ENCODE measurements around the gene SLC1A5.

- TF ChIP-seq RAD21 (conservative IDR thresholded peaks at IDR 0.05): no peak
- TF ChIP-seq POLR2AphosphoS5 (IDR thresholded peaks at IDR 0.05): no peak
- TF ChIP-seq, protein P1, sequence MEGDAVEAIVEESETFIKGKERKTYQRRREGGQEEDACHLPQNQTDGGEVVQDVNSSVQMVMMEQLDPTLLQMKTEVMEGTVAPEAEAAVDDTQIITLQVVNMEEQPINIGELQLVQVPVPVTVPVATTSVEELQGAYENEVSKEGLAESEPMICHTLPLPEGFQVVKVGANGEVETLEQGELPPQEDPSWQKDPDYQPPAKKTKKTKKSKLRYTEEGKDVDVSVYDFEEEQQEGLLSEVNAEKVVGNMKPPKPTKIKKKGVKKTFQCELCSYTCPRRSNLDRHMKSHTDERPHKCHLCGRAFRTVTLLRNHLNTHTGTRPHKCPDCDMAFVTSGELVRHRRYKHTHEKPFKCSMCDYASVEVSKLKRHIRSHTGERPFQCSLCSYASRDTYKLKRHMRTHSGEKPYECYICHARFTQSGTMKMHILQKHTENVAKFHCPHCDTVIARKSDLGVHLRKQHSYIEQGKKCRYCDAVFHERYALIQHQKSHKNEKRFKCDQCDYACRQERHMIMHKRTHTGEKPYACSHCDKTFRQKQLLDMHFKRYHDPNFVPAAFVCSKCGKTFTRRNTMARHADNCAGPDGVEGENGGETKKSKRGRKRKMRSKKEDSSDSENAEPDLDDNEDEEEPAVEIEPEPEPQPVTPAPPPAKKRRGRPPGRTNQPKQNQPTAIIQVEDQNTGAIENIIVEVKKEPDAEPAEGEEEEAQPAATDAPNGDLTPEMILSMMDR (IDR thresholded peaks at IDR 0.05; ENCODE audit: poor library complexity, severe bottlenecking): no peak
Observed at GRCh38 chr19:46759206-46759605, 29.2 kb downstream of the SLC1A5 start.
